ENCODE measurements around the gene DTNB.

DTNB gene

DNA sequence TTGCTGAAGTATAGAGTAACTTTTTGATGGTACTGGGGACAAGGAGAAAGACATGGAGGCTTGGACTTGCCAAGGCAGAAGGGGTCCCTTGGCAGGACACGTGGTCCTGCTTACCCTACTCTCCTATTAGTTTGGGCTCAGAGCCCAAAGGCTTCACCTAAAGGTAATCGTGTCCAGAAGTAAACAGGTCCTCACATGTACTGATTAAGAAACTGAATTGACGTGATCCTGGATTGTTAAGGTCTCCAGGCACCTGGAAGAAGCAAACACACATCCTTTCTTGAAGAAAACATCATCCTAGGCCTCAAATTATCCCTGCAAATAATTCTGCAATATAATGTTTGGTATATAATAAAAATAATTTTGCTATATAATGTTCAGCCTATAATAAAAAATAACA lies 50.0 kb downstream of the DTNB start:
- TF ChIP-seq, protein P1, sequence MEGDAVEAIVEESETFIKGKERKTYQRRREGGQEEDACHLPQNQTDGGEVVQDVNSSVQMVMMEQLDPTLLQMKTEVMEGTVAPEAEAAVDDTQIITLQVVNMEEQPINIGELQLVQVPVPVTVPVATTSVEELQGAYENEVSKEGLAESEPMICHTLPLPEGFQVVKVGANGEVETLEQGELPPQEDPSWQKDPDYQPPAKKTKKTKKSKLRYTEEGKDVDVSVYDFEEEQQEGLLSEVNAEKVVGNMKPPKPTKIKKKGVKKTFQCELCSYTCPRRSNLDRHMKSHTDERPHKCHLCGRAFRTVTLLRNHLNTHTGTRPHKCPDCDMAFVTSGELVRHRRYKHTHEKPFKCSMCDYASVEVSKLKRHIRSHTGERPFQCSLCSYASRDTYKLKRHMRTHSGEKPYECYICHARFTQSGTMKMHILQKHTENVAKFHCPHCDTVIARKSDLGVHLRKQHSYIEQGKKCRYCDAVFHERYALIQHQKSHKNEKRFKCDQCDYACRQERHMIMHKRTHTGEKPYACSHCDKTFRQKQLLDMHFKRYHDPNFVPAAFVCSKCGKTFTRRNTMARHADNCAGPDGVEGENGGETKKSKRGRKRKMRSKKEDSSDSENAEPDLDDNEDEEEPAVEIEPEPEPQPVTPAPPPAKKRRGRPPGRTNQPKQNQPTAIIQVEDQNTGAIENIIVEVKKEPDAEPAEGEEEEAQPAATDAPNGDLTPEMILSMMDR (IDR thresholded peaks at IDR 0.05; ENCODE audit: insufficient read depth, low read length) = no peak
- TF ChIP-seq, protein P2, sequence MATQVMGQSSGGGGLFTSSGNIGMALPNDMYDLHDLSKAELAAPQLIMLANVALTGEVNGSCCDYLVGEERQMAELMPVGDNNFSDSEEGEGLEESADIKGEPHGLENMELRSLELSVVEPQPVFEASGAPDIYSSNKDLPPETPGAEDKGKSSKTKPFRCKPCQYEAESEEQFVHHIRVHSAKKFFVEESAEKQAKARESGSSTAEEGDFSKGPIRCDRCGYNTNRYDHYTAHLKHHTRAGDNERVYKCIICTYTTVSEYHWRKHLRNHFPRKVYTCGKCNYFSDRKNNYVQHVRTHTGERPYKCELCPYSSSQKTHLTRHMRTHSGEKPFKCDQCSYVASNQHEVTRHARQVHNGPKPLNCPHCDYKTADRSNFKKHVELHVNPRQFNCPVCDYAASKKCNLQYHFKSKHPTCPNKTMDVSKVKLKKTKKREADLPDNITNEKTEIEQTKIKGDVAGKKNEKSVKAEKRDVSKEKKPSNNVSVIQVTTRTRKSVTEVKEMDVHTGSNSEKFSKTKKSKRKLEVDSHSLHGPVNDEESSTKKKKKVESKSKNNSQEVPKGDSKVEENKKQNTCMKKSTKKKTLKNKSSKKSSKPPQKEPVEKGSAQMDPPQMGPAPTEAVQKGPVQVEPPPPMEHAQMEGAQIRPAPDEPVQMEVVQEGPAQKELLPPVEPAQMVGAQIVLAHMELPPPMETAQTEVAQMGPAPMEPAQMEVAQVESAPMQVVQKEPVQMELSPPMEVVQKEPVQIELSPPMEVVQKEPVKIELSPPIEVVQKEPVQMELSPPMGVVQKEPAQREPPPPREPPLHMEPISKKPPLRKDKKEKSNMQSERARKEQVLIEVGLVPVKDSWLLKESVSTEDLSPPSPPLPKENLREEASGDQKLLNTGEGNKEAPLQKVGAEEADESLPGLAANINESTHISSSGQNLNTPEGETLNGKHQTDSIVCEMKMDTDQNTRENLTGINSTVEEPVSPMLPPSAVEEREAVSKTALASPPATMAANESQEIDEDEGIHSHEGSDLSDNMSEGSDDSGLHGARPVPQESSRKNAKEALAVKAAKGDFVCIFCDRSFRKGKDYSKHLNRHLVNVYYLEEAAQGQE (IDR thresholded peaks at IDR 0.05; ENCODE audit: insufficient replicate concordance, low read depth) = no peak
- TF ChIP-seq SPI1 (IDR thresholded peaks at IDR 0.05; ENCODE audit: borderline replicate concordance, low read depth) = no peak
- TF ChIP-seq POLR2AphosphoS5 (IDR thresholded peaks at IDR 0.05; ENCODE audit: low read depth) = no peak
- TF ChIP-seq GABPA (IDR thresholded peaks at IDR 0.05; ENCODE audit: low read depth) = no peak
- no peak overlapping the region for H3K27ac ChIP-seq (replicated peaks)
- no peak overlapping the region for H3K4me3 ChIP-seq (replicated peaks; ENCODE audit: insufficient read depth, low read length)
- DNase-seq (ENCODE audit: low read depth in 1 of 2, low spot score in 1 of 2) = no peak
- H3K27me3 ChIP-seq (ENCODE audit: insufficient read depth, poor library complexity, severe bottlenecking) = no peaks in the 10 kb centered on the region

DNA sequence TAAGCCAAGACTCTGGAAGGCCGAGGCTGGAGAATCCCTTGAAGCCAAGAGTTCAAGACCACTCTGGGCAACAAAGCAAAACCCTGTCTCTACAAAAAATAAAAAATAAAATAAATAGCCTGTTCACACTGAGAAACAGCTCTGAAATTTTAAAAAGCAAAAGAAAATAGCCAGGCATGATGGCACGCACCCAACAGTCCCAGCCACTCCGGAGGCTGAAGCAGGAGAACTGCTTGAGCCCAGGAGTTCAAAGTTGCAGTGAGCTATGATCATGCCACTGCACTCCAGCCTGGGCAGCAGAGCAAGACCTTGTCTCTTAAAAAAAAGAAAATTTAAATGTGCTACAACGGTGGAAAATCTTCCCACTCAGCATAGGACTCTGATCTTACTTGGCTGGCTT lies 52.7 kb downstream of the DTNB start:
- no peak overlapping the region for H3K27ac ChIP-seq (replicated peaks)
- DNase-seq (ENCODE audit: low read depth in 1 of 2, low spot score in 1 of 2) = no peak
- no peak for TF ChIP-seq POLR2AphosphoS5 (IDR thresholded peaks at IDR 0.05; ENCODE audit: low read depth)
- TF ChIP-seq GABPA (IDR thresholded peaks at IDR 0.05; ENCODE audit: low read depth) = no peak
- no peak overlapping the region for H3K4me3 ChIP-seq (replicated peaks; ENCODE audit: insufficient read depth, low read length)
- no peaks in the 10 kb centered on the region for H3K27me3 ChIP-seq (ENCODE audit: insufficient read depth, poor library complexity, severe bottlenecking)

DNA sequence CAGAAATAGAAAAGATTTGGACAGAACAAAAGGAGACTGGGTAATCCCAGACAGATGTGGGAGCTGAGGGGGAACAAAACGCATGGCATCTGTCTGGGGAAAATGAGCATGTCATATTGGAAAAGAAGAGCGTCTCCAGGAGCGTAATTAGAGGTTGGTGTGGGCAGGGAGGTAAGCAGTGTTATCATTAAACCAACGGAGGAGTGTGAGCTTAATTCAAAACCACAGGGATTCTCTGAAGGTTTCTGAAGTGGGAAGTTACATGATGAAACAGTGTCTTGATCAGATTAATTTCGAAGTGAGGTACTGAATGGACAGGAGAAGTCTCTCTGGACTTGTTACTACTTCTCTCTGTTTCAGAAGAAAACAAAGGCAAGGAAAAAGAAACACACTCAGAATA lies 53.3 kb downstream of the DTNB start:
- TF ChIP-seq, protein P1 (IDR thresholded peaks at IDR 0.05; ENCODE audit: insufficient read depth, low read length) = no peak
- no peak for DNase-seq (ENCODE audit: low read depth in 1 of 2, low spot score in 1 of 2)
- no peak overlapping the region for H3K27ac ChIP-seq (replicated peaks)
- H3K4me3 ChIP-seq (replicated peaks; ENCODE audit: insufficient read depth, low read length) = no peak overlapping the region
- H3K27me3 ChIP-seq (ENCODE audit: insufficient read depth, poor library complexity, severe bottlenecking) = no peaks in the 10 kb centered on the region

DNA sequence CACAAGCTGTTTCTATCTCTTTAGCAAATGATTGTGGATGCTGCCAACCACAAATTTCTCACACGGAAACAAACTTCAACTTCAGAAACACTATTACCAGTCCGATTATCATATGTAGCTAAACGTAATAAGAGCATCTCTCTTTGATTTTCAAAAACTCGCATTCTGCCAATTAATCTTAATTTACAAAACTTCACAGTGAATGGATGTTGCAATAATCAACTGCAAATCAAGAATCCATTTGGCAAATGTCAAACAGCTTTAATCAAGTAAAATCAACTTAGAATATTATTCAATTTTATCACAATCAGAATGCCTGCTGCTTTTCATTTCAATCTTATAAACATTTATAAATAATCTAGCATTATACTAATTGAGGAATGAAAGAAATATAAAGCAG lies 54.2 kb downstream of the DTNB start:
- Histone ChIP-seq H3K27me3 (ENCODE audit: insufficient read depth, poor library complexity, severe bottlenecking) (no peaks in the 10 kb centered on the region), H3K4me3 (replicated peaks; ENCODE audit: insufficient read depth, low read length) (no peak overlapping the region), H3K27ac (replicated peaks) (no peak overlapping the region)
- no peak for TF ChIP-seq POLR2AphosphoS5 (IDR thresholded peaks at IDR 0.05; ENCODE audit: low read depth)
- TF ChIP-seq SPI1 (IDR thresholded peaks at IDR 0.05; ENCODE audit: borderline replicate concordance, low read depth) = no peak
- TF ChIP-seq, protein P1 (IDR thresholded peaks at IDR 0.05; ENCODE audit: insufficient read depth, low read length) = no peak
- no peak for TF ChIP-seq GABPA (IDR thresholded peaks at IDR 0.05; ENCODE audit: low read depth)
- TF ChIP-seq, protein P2 (IDR thresholded peaks at IDR 0.05; ENCODE audit: insufficient replicate concordance, low read depth) = no peak
- DNase-seq (ENCODE audit: low read depth in 1 of 2, low spot score in 1 of 2) = no peak
